HG03045 (cell line): Measurements from ENCODE around the gene XCR1.
"Not testable (repeated sequence)": the region's sequence is repeated elsewhere in the genome, so short reads cannot be mapped to it uniquely, and the experiment has no call there.

Source experiments
- ATAC-seq: cut with Tn5 transposase; IDR thresholded peaks from one replicate; pipeline ENCODE4 v1.9.1; 2021; ENCODE audit warnings: mild to moderate bottlenecking, moderate library complexity; ENCODE audit not compliant: unreplicated experiment

Gene XCR1, protein sequence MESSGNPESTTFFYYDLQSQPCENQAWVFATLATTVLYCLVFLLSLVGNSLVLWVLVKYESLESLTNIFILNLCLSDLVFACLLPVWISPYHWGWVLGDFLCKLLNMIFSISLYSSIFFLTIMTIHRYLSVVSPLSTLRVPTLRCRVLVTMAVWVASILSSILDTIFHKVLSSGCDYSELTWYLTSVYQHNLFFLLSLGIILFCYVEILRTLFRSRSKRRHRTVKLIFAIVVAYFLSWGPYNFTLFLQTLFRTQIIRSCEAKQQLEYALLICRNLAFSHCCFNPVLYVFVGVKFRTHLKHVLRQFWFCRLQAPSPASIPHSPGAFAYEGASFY

GRCh38 chr3:46027021-46027705 lies at the start of gene XCR1:
TSS of gene XCR1 (minus strand) at chr3:46027483. CDS start at chr3:46021947, 5,536 bp downstream.
- ATAC-seq = no peak

- no peak for ATAC-seq
These were observed 49.3 kb upstream of the XCR1 start for GRCh38 chr3:46076606-46077005.

DNA sequence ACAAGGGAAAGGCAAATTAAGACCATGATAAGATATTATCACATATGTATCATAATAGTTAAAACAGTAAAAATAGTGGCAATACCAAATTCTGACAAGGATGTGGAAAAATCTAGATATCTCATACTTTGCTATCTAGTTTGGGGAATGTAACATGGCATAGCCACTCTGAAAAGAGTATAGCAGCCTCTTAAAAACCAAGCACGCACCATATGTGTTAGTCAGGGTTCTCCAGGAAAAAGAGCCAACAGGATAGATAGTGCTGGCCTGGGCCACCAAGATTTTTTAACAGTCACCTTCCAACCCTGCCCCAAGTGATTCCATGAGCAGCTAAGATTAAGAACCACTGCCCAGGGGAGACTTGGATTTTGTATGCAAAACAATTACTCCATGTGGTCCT lies 48.5 kb upstream of the XCR1 start:
- ATAC-seq = no peak

- no peak for ATAC-seq
These were observed 44.1 kb upstream of the XCR1 start for GRCh38 chr3:46071222-46071858.

DNA sequence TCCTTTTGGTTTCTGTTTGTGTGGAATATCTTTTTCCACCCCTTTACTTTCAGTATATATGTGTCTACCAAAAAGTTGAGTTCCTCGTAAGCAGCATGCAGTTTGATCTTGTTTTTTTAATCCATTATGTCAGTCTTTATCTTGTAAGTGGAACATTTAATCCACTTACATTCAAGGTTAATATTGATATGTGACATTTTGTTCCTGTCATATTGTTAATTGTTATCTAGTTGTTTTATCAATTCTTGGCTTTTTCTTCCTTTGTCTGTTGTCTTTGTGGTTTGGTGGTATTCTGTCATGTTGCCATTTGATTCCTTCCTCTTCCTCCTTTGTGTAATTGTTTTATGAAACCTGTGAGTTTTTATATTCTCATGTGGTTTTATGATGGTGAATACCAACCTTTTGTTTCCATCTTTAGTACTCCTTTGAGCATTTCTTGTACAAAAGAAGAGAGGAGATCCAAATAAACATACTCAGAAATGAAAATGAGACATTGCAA lies 43.4 kb upstream of the XCR1 start:
- no peak for ATAC-seq

DNA sequence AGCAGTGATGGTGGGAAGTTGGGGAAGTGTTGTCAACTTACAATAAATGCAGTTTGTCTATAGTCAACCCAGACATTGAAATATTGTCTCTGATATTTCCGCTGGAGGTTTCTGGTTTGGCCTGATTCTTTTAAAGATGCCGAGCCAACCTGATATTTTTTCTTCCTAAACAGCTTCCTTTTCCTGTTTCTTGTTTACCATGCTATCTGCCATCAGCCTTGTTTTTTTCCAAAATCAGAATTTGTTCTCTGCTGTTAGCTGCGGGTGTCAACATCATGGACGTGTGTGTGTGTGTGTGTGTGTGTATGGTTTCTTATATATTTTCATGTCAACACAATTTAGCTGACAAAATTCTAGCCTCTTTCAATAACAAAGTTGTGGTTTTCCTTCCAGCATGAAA lies 41.2 kb upstream of the XCR1 start:
- no peak for ATAC-seq

GRCh38 chr3:46067401-46067800 lies 40.1 kb upstream of the XCR1 start:
- ATAC-seq = no peak

DNA sequence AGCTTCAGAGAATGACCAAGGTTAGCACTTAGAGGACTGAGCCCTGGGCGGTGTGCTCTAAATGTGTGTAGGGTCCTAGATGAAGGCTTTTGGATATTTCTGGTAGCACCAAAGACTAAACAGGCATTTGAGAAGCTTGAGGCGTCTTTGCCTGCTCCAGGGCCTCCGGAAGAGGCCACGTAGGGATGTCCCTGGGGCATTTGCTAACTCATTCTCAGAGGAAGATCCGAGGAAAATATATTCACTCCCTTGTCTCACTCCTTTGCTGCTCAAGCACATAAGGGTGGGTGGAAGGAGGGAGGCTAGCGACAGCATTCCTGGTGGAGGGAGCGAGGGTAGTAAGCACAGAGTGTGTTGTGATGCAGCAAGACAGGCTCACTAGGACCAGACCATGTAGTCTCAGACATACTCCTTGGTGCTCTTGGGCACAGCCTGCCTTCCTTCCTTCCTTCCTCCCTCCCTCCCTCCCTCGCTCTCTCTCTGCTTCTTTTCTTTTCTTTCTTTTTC lies 38.5 kb upstream of the XCR1 start:
- ATAC-seq = no peak

DNA sequence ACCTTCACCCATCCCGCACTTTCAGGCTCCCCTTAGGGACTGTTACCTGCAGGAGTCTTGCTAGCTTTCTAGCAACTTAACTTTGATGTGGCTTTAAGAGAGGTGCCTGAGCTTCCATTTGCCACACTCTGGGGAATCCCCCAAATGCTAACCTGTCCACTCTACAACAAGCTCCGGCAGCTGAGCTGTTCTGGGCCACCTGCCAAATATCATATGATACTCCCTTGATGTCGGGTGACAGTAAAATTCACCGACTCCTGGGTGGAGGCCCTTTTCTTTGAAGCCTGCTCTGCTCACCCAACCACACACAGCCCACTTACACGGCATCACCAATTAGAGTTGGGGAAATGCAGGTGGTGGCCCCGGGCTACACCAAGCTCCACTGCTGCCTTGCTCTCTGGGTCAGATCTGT lies 38.0 kb upstream of the XCR1 start:
- ATAC-seq = no peak

DNA sequence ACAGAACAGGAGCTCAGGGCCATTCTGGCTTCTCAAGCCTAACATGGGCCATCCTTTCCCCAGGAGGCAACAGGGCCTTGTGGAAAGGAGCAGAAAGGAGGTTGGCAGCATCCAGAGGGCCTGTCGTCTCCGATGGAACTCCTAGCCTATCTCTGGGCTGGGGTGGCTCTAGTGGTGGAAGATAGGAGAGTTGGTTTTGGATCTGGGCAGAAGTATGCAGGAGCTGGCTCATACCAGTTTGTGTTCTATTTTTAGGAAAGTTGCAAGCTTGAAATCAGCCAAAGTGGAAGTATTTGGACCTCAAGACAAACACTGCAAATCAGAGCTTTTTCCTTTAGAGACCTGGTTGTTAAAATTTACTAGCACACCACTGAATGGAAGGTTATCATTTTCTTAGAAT lies 35.4 kb upstream of the XCR1 start:
- no peak for ATAC-seq

- no peak for ATAC-seq
These were observed 34.6 kb upstream of the XCR1 start for GRCh38 chr3:46061887-46062286.

GRCh38 chr3:46061108-46061720 lies 33.9 kb upstream of the XCR1 start:
- no peak for ATAC-seq

DNA sequence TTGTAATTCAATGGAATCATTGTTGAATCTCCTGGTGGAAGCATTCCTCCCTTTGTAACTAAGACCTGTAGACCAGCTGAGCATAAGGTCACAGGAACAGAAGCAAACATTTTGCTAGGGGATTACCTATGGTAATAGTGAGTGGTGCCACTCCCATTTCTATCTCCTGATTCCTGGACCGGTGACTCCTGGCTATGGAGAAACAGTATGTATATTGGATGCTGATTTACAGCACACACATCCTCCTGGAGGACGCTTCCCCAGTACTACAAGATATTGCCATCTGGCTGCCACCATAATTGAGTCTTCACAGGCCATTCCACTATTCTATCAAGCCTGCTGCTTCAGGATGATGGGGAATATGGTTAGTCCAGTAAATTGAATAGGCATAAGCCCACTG lies 33.3 kb upstream of the XCR1 start:
- no peak for ATAC-seq

DNA sequence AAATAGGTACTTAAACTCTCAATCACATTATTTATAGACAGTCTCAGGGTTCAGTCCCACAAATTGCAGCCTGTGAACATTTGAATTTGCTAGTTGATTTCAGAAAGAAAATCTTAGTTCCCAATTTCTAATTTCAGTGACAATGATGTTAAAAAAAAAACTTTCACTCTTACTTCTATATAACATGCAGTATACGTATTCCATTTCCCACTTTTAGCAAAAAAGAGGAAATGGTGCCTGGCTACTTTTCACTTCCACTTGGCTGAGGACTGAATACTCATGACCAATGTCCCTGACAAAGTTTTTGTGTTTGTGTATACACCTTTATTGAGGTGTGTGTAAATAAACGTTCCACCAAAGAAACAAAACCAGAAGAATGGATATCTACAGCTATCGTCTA lies 32.1 kb upstream of the XCR1 start:
- no peak for ATAC-seq

GRCh38 chr3:46058981-46059380 lies 31.7 kb upstream of the XCR1 start:
- ATAC-seq = no peak

DNA sequence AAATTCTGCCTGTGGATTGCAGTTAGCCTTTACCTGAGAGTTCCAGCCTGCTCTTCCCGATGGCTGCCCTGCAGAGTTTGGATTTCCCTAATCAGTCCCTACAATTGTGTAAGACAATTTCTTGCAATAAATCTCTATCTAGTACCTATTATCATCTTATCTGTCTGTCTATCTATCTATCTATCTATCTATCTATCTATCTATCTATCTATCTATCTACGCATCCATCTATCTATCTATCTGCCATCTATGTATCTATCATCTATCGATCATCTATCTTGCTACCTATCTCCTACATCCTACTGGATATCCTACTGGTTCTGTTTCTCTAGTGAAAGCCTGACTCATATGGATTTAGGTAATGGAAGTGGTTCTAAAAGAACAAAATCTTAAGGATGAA lies 30.4 kb upstream of the XCR1 start:
- no peak for ATAC-seq

GRCh38 chr3:46056686-46057085 lies 29.4 kb upstream of the XCR1 start:
- ATAC-seq = no peak

DNA sequence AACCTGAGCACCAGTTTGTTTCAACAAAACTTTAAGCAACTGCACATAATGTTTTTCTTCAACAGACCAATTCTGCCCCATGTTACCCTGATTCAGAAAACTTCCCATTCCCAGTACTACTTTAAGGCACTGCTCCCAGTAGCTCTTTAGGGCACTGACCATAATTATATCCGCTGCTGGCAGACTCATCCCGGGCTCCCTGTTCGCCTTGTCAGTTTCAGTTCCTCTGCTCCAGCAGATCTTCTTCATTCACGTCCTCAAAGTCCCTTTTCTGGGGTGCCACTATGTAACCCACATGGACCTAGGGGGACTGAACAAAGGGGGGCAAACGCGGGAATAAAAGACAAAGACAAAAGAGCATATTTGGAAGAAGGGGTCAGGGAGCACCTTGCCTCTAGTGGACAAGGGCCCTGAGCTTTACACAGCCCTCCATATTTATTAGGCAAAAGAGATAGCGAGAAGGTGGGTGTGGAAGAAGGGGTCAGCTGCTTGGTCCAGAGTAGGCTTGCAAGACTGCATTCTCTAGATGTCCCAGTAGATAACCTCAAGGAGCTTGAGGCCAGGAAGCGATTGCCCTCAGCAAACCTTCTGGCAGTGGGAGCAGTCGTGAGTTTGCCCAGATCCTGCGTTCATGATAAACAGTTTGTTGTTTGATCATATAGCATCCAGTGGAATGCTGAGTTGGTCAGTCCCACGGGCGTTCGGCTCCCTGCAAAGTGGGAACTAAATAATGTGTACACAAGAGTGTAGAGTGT lies 26.7 kb upstream of the XCR1 start:
- not testable (repeated sequence) for ATAC-seq

DNA sequence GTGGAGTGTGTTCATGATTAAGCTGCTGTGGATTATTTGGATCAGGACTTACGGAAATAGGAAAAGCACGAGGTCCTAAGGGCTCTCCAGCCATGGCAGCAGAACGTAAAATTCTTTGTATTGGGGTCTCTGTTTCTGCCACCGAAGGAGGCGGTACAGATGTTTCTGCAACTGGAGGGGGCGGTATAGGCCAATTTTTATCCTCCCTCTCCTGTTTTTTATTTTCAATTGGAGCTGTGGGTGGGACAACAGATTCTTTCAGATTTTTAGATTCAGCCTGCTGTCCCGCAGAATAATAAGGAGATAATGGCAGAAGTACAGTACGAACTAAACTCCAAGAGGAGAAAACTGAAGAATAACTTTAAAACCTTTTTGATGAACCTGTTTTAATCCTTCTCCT lies 26.0 kb upstream of the XCR1 start:
- ATAC-seq = not testable (repeated sequence)

- ATAC-seq = no peak
These were observed 25.2 kb upstream of the XCR1 start for GRCh38 chr3:46052531-46052930.

GRCh38 chr3:46049093-46049492 lies 21.8 kb upstream of the XCR1 start:
- no peak for ATAC-seq
